ENCODE measurements around the gene XCR1.
"Not testable (repeated sequence)": the region's sequence is repeated elsewhere in the genome, so short reads cannot be mapped to it uniquely, and the experiment has no call there.

XCR1 gene, protein sequence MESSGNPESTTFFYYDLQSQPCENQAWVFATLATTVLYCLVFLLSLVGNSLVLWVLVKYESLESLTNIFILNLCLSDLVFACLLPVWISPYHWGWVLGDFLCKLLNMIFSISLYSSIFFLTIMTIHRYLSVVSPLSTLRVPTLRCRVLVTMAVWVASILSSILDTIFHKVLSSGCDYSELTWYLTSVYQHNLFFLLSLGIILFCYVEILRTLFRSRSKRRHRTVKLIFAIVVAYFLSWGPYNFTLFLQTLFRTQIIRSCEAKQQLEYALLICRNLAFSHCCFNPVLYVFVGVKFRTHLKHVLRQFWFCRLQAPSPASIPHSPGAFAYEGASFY

DNA sequence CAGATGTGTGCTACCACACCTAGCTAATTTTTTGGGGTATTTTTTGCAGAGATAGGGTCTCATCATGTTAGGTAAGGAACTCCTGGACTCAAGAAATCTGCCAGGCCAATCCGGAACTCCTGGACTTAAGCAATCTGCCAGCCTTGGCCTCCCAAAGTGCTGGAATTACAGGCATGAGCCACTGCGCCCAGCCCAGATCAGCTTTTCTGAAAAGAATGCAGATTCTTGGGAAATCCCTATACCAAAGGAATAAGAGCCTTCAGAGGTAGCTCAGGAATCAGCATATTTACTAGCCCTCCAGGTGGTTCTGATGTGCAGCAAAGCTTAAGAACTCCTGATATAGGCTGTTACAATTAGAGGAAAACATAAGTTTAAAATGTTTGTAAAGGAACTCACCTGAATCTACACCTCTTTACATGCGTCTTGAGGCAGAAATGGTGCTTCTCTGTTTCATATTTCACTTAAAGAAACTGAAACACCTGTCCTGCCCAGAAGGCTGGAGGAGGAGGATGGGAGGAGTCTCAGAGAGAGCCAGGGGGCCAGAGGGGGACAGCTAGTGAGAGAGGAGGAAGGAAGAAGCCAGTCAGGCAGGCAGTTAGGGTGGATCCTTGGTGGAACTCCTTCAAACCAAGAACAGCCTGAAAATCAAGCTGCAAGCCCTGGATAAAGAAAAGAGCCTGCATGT lies at the start of gene XCR1:
Gene XCR1, minus strand, starts transcription at position 463 of the 685 bp plus-strand sequence. CDS start 5,536 bp downstream, outside the sequence.
- DNase-seq: no peak

DNA sequence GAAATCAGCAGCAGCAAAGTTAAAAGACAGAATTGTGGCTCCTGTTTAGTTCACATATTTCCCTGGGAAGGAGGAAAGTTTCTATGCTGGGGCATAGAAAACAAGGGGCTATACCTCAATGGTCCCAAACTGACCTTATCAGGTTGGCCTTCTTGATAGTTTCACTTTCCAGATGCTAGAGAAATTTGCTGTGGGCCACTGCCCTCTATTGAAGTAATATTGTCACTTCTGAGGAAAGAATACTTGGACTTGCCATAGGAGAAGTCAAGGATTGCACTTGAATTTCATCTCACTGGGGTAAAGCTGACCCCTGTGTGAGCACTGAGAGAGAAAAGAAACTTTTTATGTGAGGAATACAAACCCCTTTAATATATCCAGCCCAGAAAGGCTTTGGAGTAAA lies 49.3 kb upstream of the XCR1 start:
- no peak for DNase-seq

DNA sequence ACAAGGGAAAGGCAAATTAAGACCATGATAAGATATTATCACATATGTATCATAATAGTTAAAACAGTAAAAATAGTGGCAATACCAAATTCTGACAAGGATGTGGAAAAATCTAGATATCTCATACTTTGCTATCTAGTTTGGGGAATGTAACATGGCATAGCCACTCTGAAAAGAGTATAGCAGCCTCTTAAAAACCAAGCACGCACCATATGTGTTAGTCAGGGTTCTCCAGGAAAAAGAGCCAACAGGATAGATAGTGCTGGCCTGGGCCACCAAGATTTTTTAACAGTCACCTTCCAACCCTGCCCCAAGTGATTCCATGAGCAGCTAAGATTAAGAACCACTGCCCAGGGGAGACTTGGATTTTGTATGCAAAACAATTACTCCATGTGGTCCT lies 48.5 kb upstream of the XCR1 start:
- DNase-seq: no peak

DNA sequence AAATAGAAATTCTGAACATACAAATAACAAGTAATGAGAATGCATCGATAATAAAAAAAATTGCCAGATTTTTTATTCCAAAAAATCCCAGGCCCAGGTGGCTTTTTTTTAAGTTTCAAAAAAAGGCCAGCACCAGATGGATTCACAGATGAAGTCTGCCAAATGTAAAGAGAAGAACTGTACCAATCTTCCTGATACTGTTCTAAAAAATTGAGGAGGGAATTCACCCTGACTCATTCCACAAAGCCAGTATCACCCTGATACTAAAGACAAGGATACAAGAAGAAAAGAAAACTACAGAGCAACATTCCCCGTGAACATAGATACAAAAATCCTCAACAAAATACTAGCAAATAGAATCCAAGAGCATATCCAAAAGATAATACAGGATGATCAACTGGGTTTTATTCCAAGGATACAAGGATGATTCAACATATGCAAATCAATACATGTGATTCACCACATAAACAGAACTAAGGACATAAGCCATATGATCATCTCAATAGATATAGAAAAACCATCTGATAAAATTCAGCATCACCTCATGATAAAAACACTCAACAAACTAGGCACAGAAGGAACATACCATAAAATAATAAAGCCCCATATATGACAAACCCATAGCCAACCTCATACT lies 44.1 kb upstream of the XCR1 start:
- DNase-seq: no peak

DNA sequence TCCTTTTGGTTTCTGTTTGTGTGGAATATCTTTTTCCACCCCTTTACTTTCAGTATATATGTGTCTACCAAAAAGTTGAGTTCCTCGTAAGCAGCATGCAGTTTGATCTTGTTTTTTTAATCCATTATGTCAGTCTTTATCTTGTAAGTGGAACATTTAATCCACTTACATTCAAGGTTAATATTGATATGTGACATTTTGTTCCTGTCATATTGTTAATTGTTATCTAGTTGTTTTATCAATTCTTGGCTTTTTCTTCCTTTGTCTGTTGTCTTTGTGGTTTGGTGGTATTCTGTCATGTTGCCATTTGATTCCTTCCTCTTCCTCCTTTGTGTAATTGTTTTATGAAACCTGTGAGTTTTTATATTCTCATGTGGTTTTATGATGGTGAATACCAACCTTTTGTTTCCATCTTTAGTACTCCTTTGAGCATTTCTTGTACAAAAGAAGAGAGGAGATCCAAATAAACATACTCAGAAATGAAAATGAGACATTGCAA lies 43.4 kb upstream of the XCR1 start:
- DNase-seq: no peak

DNA sequence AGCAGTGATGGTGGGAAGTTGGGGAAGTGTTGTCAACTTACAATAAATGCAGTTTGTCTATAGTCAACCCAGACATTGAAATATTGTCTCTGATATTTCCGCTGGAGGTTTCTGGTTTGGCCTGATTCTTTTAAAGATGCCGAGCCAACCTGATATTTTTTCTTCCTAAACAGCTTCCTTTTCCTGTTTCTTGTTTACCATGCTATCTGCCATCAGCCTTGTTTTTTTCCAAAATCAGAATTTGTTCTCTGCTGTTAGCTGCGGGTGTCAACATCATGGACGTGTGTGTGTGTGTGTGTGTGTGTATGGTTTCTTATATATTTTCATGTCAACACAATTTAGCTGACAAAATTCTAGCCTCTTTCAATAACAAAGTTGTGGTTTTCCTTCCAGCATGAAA lies 41.2 kb upstream of the XCR1 start:
- DNase-seq: no peak

DNA sequence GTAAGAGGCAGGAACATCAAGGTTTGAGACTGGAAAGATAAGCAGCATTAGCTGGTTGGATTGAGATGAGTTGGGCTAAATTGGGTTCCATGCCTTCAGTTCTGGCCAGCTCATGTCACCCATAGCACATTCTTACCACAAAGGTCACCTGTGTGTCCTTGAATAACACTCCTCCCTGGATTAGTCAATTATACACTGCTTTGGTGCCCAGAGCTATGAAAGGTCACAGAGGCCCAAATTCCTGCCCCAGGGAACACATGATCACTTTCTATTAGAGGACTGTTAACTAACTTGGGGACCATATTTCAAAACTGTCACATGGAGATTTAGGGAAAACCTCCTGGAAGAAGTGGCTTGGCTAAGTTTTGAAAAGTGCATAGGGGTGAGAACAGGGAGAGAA lies 40.1 kb upstream of the XCR1 start:
- DNase-seq: no peak

DNA sequence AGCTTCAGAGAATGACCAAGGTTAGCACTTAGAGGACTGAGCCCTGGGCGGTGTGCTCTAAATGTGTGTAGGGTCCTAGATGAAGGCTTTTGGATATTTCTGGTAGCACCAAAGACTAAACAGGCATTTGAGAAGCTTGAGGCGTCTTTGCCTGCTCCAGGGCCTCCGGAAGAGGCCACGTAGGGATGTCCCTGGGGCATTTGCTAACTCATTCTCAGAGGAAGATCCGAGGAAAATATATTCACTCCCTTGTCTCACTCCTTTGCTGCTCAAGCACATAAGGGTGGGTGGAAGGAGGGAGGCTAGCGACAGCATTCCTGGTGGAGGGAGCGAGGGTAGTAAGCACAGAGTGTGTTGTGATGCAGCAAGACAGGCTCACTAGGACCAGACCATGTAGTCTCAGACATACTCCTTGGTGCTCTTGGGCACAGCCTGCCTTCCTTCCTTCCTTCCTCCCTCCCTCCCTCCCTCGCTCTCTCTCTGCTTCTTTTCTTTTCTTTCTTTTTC lies 38.5 kb upstream of the XCR1 start:
- no peak for DNase-seq

DNA sequence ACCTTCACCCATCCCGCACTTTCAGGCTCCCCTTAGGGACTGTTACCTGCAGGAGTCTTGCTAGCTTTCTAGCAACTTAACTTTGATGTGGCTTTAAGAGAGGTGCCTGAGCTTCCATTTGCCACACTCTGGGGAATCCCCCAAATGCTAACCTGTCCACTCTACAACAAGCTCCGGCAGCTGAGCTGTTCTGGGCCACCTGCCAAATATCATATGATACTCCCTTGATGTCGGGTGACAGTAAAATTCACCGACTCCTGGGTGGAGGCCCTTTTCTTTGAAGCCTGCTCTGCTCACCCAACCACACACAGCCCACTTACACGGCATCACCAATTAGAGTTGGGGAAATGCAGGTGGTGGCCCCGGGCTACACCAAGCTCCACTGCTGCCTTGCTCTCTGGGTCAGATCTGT lies 38.0 kb upstream of the XCR1 start:
- DNase-seq: peak; percentile 82

DNA sequence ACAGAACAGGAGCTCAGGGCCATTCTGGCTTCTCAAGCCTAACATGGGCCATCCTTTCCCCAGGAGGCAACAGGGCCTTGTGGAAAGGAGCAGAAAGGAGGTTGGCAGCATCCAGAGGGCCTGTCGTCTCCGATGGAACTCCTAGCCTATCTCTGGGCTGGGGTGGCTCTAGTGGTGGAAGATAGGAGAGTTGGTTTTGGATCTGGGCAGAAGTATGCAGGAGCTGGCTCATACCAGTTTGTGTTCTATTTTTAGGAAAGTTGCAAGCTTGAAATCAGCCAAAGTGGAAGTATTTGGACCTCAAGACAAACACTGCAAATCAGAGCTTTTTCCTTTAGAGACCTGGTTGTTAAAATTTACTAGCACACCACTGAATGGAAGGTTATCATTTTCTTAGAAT lies 35.4 kb upstream of the XCR1 start:
- DNase-seq: no peak

DNA sequence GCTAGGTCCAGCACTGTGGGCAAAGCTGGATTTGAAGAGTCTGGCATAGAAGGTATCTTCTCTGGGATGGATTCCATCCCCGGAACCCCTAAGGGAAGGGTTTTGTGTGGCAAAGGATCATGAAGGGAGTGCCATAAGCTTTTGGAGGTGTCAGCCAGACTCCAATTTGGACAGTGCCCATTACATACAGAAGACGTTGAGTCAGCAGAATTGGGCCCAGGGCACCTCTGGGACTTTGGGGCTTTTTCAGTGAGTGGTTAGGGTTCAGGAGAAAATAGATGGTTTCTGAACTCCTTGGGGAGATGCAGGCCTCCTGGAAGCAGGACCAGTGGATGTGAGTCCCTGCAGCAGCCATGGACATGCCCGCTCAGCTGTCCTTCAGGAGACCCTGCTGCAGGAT lies 34.6 kb upstream of the XCR1 start:
- no peak for DNase-seq

DNA sequence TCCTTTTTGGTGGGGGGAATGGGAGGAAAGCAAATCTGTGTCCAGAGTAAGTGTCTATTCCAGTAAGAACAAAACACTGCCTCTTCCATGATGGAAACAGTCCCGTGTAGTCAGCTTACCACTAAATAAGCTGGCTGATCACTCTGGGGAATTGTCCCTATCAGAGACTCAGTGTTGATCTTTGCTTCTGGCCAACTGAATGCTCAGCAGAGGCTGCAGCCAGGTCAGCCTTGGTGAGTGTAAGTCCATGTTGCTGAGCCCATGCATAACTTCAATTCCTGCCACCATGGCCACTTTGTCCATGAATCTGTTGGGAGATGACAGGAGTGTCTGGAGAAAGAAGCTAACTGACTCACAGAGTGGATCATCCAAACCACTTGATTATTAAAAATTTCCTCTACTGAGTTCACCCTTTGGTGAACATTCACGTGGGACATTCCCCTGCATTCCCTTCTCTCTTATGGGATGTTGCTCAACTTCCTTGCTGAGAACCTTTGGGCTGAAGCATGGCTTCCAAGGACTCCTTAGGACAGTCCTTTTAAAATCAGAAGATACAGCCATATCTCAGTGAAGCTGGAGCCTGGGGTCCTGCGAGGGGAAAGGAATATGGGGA lies 33.9 kb upstream of the XCR1 start:
- no peak for DNase-seq

DNA sequence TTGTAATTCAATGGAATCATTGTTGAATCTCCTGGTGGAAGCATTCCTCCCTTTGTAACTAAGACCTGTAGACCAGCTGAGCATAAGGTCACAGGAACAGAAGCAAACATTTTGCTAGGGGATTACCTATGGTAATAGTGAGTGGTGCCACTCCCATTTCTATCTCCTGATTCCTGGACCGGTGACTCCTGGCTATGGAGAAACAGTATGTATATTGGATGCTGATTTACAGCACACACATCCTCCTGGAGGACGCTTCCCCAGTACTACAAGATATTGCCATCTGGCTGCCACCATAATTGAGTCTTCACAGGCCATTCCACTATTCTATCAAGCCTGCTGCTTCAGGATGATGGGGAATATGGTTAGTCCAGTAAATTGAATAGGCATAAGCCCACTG lies 33.3 kb upstream of the XCR1 start:
- DNase-seq: no peak

DNA sequence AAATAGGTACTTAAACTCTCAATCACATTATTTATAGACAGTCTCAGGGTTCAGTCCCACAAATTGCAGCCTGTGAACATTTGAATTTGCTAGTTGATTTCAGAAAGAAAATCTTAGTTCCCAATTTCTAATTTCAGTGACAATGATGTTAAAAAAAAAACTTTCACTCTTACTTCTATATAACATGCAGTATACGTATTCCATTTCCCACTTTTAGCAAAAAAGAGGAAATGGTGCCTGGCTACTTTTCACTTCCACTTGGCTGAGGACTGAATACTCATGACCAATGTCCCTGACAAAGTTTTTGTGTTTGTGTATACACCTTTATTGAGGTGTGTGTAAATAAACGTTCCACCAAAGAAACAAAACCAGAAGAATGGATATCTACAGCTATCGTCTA lies 32.1 kb upstream of the XCR1 start:
- no peak for DNase-seq

DNA sequence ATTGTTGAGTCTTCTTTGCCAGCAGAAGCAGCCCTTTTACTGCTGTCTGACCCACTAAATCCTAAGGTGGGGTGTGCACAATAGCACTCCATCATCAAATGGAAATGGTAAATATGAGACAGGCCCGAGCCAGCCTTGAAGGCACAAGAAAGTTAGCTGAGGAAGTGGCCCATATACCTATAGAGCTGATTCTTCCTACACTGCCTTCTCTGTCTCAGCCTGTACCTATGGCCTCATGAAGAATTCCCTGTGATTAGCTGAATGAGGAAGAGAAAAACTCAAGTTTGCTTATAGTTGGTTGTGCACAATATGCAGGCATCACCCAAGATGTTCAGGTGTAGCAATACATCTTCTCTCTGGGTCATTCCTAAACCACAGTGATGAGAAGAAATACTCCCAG lies 31.7 kb upstream of the XCR1 start:
- no peak for DNase-seq

DNA sequence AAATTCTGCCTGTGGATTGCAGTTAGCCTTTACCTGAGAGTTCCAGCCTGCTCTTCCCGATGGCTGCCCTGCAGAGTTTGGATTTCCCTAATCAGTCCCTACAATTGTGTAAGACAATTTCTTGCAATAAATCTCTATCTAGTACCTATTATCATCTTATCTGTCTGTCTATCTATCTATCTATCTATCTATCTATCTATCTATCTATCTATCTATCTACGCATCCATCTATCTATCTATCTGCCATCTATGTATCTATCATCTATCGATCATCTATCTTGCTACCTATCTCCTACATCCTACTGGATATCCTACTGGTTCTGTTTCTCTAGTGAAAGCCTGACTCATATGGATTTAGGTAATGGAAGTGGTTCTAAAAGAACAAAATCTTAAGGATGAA lies 30.4 kb upstream of the XCR1 start:
- DNase-seq: no peak

DNA sequence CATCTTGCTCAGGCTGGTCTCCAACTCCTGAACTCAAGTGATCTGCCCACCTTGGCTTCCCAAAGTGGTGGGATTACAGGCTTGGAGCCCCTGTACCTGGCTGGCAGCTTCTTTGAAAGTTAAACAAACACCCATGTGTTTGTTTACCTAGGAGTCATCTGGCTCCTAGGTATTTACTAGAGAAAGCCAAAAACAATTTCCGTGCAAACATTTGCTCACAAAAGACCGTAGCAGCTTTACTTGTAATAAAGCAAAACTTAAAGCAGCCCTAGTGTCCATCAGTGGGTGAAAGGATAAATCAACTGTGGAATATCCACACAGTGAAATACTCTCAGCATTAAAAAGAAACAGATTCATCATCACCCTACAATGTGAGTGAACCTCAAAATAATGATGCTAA lies 29.4 kb upstream of the XCR1 start:
- no peak for DNase-seq

DNA sequence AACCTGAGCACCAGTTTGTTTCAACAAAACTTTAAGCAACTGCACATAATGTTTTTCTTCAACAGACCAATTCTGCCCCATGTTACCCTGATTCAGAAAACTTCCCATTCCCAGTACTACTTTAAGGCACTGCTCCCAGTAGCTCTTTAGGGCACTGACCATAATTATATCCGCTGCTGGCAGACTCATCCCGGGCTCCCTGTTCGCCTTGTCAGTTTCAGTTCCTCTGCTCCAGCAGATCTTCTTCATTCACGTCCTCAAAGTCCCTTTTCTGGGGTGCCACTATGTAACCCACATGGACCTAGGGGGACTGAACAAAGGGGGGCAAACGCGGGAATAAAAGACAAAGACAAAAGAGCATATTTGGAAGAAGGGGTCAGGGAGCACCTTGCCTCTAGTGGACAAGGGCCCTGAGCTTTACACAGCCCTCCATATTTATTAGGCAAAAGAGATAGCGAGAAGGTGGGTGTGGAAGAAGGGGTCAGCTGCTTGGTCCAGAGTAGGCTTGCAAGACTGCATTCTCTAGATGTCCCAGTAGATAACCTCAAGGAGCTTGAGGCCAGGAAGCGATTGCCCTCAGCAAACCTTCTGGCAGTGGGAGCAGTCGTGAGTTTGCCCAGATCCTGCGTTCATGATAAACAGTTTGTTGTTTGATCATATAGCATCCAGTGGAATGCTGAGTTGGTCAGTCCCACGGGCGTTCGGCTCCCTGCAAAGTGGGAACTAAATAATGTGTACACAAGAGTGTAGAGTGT lies 26.7 kb upstream of the XCR1 start:
- DNase-seq: not testable (repeated sequence)

DNA sequence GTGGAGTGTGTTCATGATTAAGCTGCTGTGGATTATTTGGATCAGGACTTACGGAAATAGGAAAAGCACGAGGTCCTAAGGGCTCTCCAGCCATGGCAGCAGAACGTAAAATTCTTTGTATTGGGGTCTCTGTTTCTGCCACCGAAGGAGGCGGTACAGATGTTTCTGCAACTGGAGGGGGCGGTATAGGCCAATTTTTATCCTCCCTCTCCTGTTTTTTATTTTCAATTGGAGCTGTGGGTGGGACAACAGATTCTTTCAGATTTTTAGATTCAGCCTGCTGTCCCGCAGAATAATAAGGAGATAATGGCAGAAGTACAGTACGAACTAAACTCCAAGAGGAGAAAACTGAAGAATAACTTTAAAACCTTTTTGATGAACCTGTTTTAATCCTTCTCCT lies 26.0 kb upstream of the XCR1 start:
- DNase-seq: not testable (repeated sequence)

DNA sequence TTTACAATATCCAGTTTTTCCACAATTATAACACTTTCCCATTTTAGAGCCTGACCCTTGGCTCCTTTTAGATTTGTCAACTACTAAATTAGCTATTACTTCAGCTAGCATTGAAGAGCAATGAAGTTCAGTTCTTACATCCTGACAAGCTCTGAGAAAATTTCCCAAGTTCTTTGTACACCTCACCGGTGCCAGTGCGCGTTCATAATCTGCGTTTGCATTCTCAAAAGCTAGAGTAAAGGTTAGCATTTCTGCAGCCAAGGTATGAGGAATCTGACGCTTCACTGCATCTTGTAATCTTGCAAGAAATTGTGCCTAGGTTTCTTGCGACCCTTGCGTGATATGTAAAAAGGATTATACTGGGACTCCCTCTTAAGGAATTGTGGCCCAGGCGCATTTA lies 25.2 kb upstream of the XCR1 start:
- DNase-seq: no peak

DNA sequence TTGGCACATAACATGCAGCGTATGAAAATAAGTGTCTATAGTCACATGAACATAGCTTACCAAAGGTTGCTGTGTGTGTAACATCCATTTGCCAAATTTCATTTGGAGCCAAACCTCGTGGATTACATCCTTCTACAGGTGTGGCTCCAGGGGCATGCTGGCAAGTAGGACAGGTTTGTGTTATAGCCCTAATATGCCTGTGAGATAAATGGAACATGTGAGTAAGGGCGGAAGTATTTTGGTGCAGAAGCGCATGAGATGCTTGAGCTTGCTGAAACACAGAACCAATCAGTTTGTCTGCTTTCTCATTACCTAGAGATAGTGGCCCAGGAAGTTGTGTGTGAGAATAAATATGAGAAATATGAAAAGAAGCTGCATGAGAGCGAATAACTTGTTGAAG lies 21.8 kb upstream of the XCR1 start:
- DNase-seq: no peak

DNA sequence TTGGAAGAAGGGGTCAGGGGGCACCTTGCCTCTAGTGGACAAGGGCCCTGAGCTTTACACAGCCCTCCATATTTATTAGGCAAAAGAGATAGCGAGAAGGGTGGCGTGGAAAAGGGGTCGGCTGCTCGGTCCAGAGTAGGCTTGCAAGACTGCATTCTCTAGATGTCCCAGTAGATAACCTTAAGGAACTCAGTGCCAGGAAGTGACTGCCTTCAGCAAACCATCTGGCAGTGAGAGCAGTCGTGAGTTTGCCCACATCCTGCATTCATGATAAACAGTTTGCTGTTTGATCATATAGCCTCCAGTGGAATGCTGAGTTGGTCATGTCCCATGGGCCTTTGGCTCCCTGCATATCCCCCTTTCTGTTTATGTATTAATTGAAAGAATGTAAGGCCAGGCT lies 18.9 kb upstream of the XCR1 start:
- DNase-seq: not testable (repeated sequence)

DNA sequence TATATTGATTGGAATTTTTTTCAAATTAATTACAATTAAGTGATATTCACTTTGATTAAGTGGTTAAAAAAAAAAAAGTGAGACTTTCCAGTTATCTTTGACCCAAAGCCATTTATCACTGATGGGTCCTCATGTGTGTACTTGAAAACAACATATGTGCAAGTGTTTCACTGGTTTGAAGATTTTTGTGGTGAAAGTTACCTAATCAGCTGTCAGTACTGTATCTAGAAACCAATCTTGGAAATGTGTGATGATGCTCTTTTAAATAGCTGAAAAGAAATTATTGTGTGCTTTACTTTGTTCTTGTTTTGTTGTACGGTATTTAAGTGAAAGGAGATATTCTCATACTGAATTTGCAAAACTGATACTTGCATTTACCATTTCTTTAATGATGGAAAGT lies 11.6 kb upstream of the XCR1 start:
- DNase-seq: no peak

Measured in COR-L47 (cell line).